GM18507 (cell line): Measurements from ENCODE around the gene VPS26B.
"Not testable (repeated sequence)": the region's sequence is repeated elsewhere in the genome, so short reads cannot be mapped to it uniquely, and the experiment has no call there.

Experiments used
- DNase-seq: peaks from one replicate; pipeline ENCODE4 v3.0.0; 2011; ENCODE audit warnings: low read depth; ENCODE audit not compliant: insufficient read length; ENCODE audit errors: extremely low spot score
- FAIRE-seq: peaks from 2 replicates; lab custom pipeline; 2011; peaks lifted over from hg19 to GRCh38; lab: Jason Lieb, UNC

Gene VPS26B

GRCh38 chr11:134253188-134253993, 28.9 kb downstream of the VPS26B start, which contains the start of the genes ACAD8 and THYN1:
TSS of gene ACAD8 (plus strand) at chr11:134253568. CDS start at chr11:134253601, 33 bp downstream.
TSS of gene THYN1 (minus strand) at chr11:134253352. CDS start at chr11:134252882, 470 bp downstream.
- FAIRE-seq (peak; percentile 96), DNase-seq (peak; percentile 98)

- DNase-seq (no peak), FAIRE-seq (no peak)
These were observed 30.1 kb downstream of the VPS26B start for GRCh38 chr11:134254433-134255183.

DNA sequence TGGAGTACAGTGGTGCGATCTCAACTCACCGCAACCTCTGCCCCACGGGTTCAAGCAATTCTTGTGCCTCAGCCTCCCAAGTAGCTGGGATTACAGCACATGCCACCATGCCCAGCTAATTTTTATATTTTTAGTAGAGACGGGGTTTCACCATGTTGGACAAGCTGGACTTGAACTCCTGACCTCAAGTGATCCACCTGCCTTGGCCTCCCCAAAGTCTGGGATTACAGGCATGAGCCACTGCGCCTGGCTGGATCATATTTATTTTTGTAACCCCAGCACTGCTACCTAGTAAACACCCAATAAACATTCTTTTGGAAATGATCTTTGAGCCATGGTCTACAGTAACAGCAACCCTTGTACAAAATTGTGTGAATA, 30.7 kb downstream of the VPS26B start:
- FAIRE-seq, DNase-seq: not testable (repeated sequence)

GRCh38 chr11:134257101-134257500, 32.6 kb downstream of the VPS26B start:
- DNase-seq (no peak), FAIRE-seq (no peak)

DNA sequence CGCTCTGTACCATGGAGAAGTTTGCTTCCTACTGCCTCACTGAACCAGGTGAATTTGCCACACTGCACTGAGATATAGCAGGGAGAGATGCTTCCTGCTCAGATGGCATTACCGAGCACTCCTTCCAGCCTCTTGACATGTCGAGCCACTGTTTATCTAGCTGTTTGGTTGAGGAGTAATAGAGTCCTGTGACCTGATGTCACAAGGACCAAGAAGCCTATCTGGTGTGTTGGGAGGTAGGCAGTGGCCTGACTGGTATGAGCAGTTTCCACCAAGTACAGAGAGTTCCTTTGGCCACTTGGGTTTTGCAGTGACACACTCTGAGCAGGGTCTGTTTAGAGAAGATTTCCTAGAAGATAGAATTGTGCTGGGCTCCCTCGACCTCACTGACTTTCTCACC, 34.1 kb downstream of the VPS26B start:
- DNase-seq (no peak), FAIRE-seq (no peak)

DNA sequence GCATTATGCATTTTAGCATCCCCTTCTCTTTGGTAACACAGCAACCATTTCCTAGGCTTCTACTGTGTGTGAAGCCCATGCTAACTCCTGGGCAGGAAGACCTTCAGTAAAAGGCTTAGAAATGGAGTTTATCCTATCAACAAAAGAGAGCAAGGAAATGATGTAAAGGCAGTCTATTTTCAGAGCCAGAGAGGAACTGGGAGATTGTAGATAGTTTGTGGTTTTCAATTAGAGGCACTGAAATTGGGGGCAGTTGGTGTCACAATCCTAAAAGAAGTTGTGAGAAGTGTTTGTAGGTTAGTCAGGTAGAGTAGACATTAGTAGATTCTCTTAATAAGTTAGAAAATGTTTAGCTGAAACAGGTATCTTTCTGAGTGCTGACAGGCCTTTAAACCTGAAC, 36.0 kb downstream of the VPS26B start:
- no peak for FAIRE-seq
- DNase-seq = no peak

GRCh38 chr11:134260983-134261382, 36.5 kb downstream of the VPS26B start:
- FAIRE-seq (no peak), DNase-seq (no peak)

DNA sequence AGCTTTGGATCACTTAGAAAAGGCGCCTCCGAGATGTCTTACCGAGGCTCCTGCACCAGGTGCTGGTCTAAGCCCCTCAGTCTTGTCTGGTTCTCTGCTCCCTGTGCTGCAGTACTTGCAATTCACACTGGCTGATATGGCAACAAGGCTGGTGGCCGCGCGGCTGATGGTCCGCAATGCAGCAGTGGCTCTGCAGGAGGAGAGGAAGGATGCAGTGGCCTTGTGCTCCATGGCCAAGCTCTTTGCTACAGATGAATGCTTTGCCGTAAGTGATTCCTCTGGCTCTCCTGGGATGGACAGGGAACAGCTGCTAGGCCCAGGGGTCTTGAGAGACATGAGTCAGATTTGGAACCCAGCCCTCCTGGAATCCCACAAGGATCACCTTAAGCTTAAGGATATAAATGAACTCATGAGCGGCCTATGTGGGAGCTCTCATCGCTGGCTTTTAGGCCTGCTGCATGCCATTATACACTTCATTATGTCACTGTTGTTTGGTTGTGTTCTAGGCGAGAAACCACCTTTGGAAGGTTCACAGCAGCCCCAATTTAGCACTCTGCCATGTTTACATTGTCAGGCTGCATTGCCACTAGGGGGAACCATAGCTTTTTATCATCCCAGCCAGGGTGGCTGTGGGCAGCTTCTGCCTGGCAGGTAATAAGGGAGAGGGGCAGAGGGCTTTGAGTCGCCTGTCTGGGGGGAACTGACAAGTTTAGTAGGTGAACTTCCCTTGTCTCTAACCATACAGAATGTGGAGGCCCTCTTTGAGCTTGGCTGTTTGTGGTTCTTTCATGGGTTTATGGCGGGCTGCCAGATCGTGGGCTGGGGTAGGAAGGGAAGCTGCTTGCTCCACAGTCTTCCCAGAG, 37.4 kb downstream of the VPS26B start:
- no peak for DNase-seq
- no peak for FAIRE-seq

GRCh38 chr11:134264966-134265764, 40.7 kb downstream of the VPS26B start:
- FAIRE-seq (no peak), DNase-seq (no peak)

GRCh38 chr11:134266440-134266839, 42.0 kb downstream of the VPS26B start:
- DNase-seq = no peak
- no peak for FAIRE-seq

DNA sequence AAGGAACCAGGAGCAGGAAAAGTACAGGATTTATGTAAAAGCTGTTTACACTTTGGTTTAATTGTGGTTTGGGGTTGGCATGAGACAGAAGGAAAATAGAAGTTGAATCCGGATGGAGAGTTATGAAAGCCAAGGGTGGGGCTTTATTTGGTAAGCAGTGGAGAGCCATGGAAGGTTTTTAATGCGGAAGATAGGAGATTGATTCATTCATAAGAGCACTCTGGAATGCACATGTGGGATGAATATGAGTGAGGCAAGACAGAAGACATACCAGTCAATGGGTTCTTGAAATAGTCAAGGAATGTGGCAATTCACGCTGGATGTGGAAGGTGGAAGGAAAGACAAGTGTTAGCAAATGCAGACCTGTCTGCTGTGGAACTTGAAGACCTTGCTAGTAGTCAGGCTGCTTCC, 42.4 kb downstream of the VPS26B start:
- DNase-seq = no peak
- no peak for FAIRE-seq

GRCh38 chr11:134267461-134267860, 43.0 kb downstream of the VPS26B start:
- DNase-seq = no peak
- FAIRE-seq = no peak

DNA sequence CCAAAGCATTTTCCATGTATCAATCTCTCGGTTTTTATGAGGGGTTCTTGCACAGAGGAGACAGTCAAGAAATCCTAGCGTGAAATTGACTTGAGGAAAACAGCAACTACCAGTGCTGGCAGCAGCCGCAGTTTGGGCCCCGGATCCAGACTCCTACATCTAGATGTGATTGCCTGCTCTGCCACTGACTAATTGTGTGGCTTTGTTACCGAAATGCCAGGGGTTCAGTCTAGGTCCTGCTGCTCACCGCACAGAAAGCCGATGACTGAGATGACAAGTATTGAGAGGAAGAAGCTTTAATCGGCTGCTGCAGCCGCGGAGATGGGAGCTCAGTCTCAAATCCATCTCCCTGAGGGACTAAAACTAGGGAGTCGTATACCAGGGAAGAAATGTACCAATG, 43.5 kb downstream of the VPS26B start:
- DNase-seq = no peak
- FAIRE-seq = no peak

GRCh38 chr11:134270250-134270714, 45.8 kb downstream of the VPS26B start:
- no peak for DNase-seq
- peak; percentile 41 for FAIRE-seq

DNA sequence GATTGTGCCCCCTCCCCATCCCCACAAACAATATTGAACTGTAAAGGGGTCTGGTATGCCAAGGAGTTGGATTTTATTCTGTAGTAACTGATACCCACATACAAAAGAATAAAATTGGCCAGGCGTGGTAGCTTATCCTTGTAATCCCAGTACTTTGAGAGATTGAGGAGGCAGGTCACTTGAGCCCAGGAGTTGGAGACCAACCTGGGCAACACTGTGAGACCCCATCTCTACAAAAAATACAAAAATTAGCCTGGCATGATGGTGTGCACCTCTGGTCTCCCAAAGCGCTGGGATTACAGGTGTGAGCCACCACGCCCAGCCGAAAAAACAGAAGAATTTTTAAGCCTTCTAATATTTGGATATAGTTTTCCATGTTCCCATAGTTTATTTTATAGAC, 47.5 kb downstream of the VPS26B start:
- no peak for DNase-seq
- no peak for FAIRE-seq

GRCh38 chr11:134272381-134273316, 48.2 kb downstream of the VPS26B start:
- FAIRE-seq (no peak), DNase-seq (no peak)

DNA sequence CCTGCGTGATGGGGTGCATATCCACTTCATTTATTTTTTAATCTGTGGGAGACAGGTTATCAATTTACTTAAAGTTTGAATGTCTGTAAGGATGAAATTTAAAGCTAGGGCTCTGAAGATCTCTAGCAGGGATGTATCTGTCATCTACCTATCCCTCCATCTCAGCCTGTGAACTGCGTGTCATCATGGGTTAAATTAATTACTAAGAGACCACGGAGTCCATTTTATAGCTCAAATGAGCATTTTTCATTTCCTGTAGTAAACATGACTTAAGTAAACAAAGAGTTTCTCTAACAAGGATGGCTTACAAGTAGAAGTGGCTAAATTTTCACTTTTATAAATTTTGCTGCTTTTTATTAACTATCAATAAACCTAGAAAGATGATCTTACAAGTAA, 48.8 kb downstream of the VPS26B start:
- DNase-seq = no peak
- FAIRE-seq = no peak

GRCh38 chr11:134275188-134275533, 50.7 kb downstream of the VPS26B start:
- no peak for DNase-seq
- no peak for FAIRE-seq
